ENCODE measurements around the gene KBTBD7. TPM values are rescaled to one million over a fixed set of nuclear protein-coding genes. Genes with fewer than 3 reads are reported as not detected.

The KBTBD7 gene
- total and polyA plus RNA-seq, 7 experiments from 2014 or later = 2.8 to 12.9 (median 11.5) TPM

DNA sequence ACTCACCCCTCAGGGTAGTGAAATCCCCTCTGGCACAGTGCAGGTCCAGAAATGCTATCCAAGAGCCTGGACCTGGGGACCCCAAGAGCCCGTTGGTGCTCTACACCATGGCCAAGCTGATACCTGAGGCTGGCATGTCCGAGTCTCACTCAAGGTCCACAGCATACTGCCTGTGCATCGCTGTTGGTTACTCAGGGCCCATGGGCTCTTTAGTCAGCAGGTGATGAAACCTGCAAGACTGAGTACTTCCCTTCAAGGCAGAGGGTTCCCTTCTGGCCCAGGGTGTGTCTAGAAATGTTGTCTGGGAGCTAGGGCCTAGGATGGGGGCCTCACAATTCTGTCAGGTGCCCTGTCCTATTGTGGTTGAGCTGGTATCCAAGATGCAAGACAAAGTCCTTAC, 19.6 kb upstream of the KBTBD7 start:
- intact Hi-C loops (cut with micrococcal nuclease) = no loop called here
- Histone ChIP-seq H3K36me3 (ENCODE audit: control insufficient read depth in 2 of 3, insufficient read depth in 3 of 3, low read length in 3 of 3) (peaks cover 0 to 3% (median 0%) of the 10 kb centered on the region in 3 experiments), H3K9me3 (ENCODE audit: control insufficient read depth in 2 of 3, low read length in 3 of 3) (peaks cover 0 to 4% (median 0%) of the 10 kb centered on the region in 3 experiments), H3K27ac (ENCODE audit: low read depth, low read length) (no peak overlapping the region), H3K27me3 (ENCODE audit: control insufficient read depth in 2 of 2, insufficient read depth in 2 of 2, low read length in 2 of 2) (no peaks in the 10 kb centered on the region), H3K4me3 (ENCODE audit: low read length) (no peak overlapping the region), H3K4me1 (ENCODE audit: control insufficient read depth in 2 of 2, insufficient read depth in 2 of 2, low read length in 2 of 2) (no peaks in the 10 kb centered on the region)
- no peaks in the 10 kb centered on the region for H3K27me3 Mint-ChIP-seq
- ATAC-seq = no peak
- ChIA-PET CTCF (no interaction called here), POLR2A (no interaction called here)
- DNase-seq = no peak
- H3K4me1 Mint-ChIP-seq = peaks cover 0 to 4% (median 0%) of the 10 kb centered on the region in 7 donors
- no peak overlapping the region for H3K27ac Mint-ChIP-seq
- H3K4me3 Mint-ChIP-seq = no peak overlapping the region
- peaks cover 3 to 28% (median 18%) of the 10 kb centered on the region in 5 donors for H3K36me3 Mint-ChIP-seq
- peaks cover 0 to 30% (median 14%) of the 10 kb centered on the region in 11 donors for H3K9me3 Mint-ChIP-seq

DNA sequence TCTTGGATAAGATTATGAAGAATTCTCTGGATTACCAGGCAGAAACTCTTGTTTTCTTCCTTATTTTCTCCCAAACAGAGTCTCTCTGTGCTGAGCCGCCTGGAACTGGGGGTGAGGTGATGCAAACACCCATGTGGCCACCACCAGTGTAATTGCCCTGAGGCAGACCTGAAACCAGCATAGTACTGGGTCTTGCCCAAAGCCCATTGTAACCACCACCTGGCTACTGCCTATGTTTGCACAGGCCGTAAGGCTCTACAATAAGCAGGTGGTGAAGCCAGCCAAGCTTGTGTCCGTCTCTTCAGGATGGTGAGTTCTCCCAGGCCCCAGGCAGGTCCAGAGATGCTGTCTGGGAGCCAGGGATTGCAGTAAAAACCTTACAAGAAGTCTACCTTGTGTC, 18.9 kb upstream of the KBTBD7 start:
- H3K36me3 ChIP-seq (ENCODE audit: control insufficient read depth in 2 of 3, insufficient read depth in 3 of 3, low read length in 3 of 3) = no peaks in the 10 kb centered on the region
- no peak overlapping the region for H3K27ac ChIP-seq (ENCODE audit: low read depth, low read length)
- H3K36me3 Mint-ChIP-seq = peaks cover 3 to 28% (median 18%) of the 10 kb centered on the region in 5 donors
- H3K4me1 ChIP-seq (ENCODE audit: control insufficient read depth in 2 of 2, insufficient read depth in 2 of 2, low read length in 2 of 2) = no peaks in the 10 kb centered on the region
- no peak overlapping the region for H3K4me3 ChIP-seq (ENCODE audit: low read length)
- H3K27me3 Mint-ChIP-seq = no peaks in the 10 kb centered on the region
- CTCF ChIA-PET = no interaction called here
- POLR2A ChIA-PET = no interaction called here
- ATAC-seq (no peak), DNase-seq (no peak)
- H3K27ac Mint-ChIP-seq = no peak overlapping the region
- peaks cover 0 to 4% (median 0%) of the 10 kb centered on the region in 7 donors for H3K4me1 Mint-ChIP-seq
- peaks cover 0 to 4% (median 0%) of the 10 kb centered on the region in 3 experiments for H3K9me3 ChIP-seq (ENCODE audit: control insufficient read depth in 2 of 3, low read length in 3 of 3)
- no peak overlapping the region for H3K4me3 Mint-ChIP-seq
- intact Hi-C loops (cut with micrococcal nuclease) = no loop called here
- H3K9me3 Mint-ChIP-seq = peaks cover 0 to 36% (median 15%) of the 10 kb centered on the region in 11 donors
- H3K27me3 ChIP-seq (ENCODE audit: control insufficient read depth in 2 of 2, insufficient read depth in 2 of 2, low read length in 2 of 2) = no peaks in the 10 kb centered on the region

DNA sequence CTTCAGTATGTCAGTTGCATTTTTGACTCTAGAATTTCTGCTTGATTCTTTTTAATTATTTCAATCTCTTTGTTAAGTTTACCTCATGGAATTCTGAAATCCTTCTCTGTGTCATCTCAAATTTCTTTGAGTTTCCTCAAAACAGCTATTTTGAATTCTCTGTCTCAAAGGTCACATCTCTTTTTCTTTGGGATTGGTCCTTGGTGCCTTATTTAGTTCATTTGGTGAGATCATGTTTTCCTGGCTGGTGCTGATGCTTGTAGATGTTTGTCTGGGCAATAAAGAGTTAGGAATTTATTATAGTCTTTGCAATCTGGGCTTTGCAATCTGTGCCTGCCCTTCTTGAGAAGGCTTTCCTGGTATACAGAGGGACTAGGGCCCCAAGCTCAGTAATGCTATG, 18.5 kb upstream of the KBTBD7 start:
- Histone ChIP-seq H3K27me3 (ENCODE audit: control insufficient read depth in 2 of 2, insufficient read depth in 2 of 2, low read length in 2 of 2) (no peaks in the 10 kb centered on the region), H3K9me3 (ENCODE audit: control insufficient read depth in 2 of 3, low read length in 3 of 3) (peaks cover 0 to 4% (median 0%) of the 10 kb centered on the region in 3 experiments), H3K4me3 (ENCODE audit: low read length) (no peak overlapping the region), H3K36me3 (ENCODE audit: control insufficient read depth in 2 of 3, insufficient read depth in 3 of 3, low read length in 3 of 3) (no peaks in the 10 kb centered on the region), H3K4me1 (ENCODE audit: control insufficient read depth in 2 of 2, insufficient read depth in 2 of 2, low read length in 2 of 2) (no peaks in the 10 kb centered on the region), H3K27ac (ENCODE audit: low read depth, low read length) (no peak overlapping the region)
- intact Hi-C loops (cut with micrococcal nuclease) = no loop called here
- DNase-seq (no peak), ATAC-seq (no peak)
- Mint-ChIP-seq H3K4me1 (peaks cover 0 to 4% (median 0%) of the 10 kb centered on the region in 7 donors), H3K4me3 (no peak overlapping the region), H3K27ac (no peak overlapping the region), H3K36me3 (peaks cover 3 to 28% (median 18%) of the 10 kb centered on the region in 5 donors), H3K9me3 (peaks cover 0 to 41% (median 16%) of the 10 kb centered on the region in 11 donors), H3K27me3 (peaks cover 0 to 3% (median 0%) of the 10 kb centered on the region in 5 donors)
- ChIA-PET CTCF (no interaction called here), POLR2A (no interaction called here)

DNA sequence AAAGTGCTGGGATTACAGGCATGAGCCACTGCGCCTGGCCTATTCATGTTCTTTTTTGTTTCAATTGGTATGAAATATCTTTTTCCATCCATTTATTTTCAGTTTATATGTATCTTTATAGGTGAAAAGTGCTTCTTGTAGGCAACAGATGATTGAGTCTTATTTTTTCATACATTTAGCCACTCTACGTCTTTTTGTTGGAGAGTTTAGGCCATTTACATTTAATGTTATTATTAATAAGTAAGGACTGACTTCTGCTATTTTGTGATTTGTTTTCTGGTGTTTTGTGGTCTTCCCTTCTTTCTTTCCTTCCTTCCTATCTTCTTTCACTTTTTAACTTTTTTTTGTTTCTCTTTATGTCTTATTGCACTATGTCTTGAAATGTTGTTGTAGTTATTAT, 16.7 kb upstream of the KBTBD7 start:
- Mint-ChIP-seq H3K4me3 (no peak overlapping the region), H3K27me3 (peaks cover 0 to 7% (median 0%) of the 10 kb centered on the region in 5 donors), H3K27ac (no peak overlapping the region), H3K36me3 (peaks cover 3 to 28% (median 12%) of the 10 kb centered on the region in 5 donors), H3K4me1 (peaks cover 0 to 5% (median 0%) of the 10 kb centered on the region in 7 donors), H3K9me3 (peaks cover 0 to 44% (median 16%) of the 10 kb centered on the region in 11 donors)
- H3K27ac ChIP-seq (ENCODE audit: low read depth, low read length) = no peak overlapping the region
- no peaks in the 10 kb centered on the region for H3K36me3 ChIP-seq (ENCODE audit: control insufficient read depth in 2 of 3, insufficient read depth in 3 of 3, low read length in 3 of 3)
- ATAC-seq = no peak
- ChIA-PET POLR2A (no interaction called here), CTCF (no interaction called here)
- H3K9me3 ChIP-seq (ENCODE audit: control insufficient read depth in 2 of 3, low read length in 3 of 3) = peaks cover 0 to 4% (median 0%) of the 10 kb centered on the region in 3 experiments
- intact Hi-C loops (cut with micrococcal nuclease) = no loop called here
- H3K4me1 ChIP-seq (ENCODE audit: control insufficient read depth in 2 of 2, insufficient read depth in 2 of 2, low read length in 2 of 2) = no peaks in the 10 kb centered on the region
- no peaks in the 10 kb centered on the region for H3K27me3 ChIP-seq (ENCODE audit: control insufficient read depth in 2 of 2, insufficient read depth in 2 of 2, low read length in 2 of 2)
- DNase-seq = no peak
- H3K4me3 ChIP-seq (ENCODE audit: low read length) = no peak overlapping the region

DNA sequence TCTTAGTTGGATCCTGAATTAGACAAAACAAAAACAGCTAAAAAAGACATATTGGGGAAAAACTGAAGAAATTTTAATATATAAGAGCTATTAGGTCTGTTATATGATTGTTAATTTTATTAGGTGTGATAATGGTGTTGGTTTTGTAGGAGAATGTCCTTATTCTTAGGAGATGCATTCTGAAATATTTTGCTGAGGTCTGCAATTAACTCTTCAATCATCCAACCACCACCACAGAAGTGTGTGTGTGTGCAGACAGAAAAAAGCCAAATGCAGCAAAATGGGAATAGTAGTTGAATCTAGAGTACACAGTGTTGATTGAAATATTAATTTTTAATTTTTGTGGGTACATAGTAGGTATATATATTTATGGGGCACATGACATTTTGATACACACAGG, 12.1 kb upstream of the KBTBD7 start:
- peaks cover 0 to 7% (median 0%) of the 10 kb centered on the region in 5 donors for H3K27me3 Mint-ChIP-seq
- H3K9me3 Mint-ChIP-seq = peaks cover 0 to 35% (median 15%) of the 10 kb centered on the region in 11 donors
- intact Hi-C loops (cut with micrococcal nuclease) = no loop called here
- Histone ChIP-seq H3K27ac (ENCODE audit: low read depth, low read length) (no peak overlapping the region), H3K27me3 (ENCODE audit: control insufficient read depth in 2 of 2, insufficient read depth in 2 of 2, low read length in 2 of 2) (no peaks in the 10 kb centered on the region), H3K9me3 (ENCODE audit: control insufficient read depth in 2 of 3, low read length in 3 of 3) (peaks cover 0 to 4% (median 0%) of the 10 kb centered on the region in 3 experiments), H3K4me1 (ENCODE audit: control insufficient read depth in 2 of 2, insufficient read depth in 2 of 2, low read length in 2 of 2) (no peaks in the 10 kb centered on the region), H3K36me3 (ENCODE audit: control insufficient read depth in 2 of 3, insufficient read depth in 3 of 3, low read length in 3 of 3) (no peaks in the 10 kb centered on the region), H3K4me3 (ENCODE audit: low read length) (no peak overlapping the region)
- H3K27ac Mint-ChIP-seq = no peak overlapping the region
- peaks cover 0 to 15% (median 3%) of the 10 kb centered on the region in 5 donors for H3K36me3 Mint-ChIP-seq
- H3K4me3 Mint-ChIP-seq = no peak overlapping the region
- ChIA-PET CTCF (interaction anchor here (0.7 kb wide), 1 partner anchor 115 kb away, joined by 3 read pairs; no protein-coding TSS in a partner anchor), POLR2A (no interaction called here)
- DNase-seq (no peak), ATAC-seq (no peak)
- peaks cover 0 to 3% (median 0%) of the 10 kb centered on the region in 7 donors for H3K4me1 Mint-ChIP-seq

DNA sequence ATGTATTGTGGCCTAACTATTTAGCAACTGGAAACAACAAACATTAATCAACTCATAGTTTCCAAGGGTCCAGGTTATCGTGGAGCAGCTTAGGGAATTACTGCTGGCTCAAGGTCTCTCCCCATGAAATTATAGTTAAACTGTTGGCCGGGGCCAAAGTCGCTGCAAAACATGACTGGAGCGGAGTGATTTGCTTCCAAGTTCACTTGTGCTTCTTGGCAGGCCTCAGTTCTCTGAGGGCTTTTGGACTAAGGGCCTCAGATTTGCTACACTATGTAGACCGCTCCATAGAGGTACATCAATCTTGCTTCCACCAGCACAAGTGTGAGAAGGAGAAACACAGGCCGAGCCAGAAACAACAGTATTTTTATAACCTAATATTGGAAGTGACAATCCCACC, 9.4 kb upstream of the KBTBD7 start:
- H3K4me1 ChIP-seq (ENCODE audit: control insufficient read depth in 2 of 2, insufficient read depth in 2 of 2, low read length in 2 of 2) = no peaks in the 10 kb centered on the region
- H3K9me3 ChIP-seq (ENCODE audit: control insufficient read depth in 2 of 3, low read length in 3 of 3) = no peaks in the 10 kb centered on the region
- Mint-ChIP-seq H3K27ac (no peak overlapping the region), H3K4me3 (no peak overlapping the region), H3K4me1 (peaks cover 0 to 3% (median 0%) of the 10 kb centered on the region in 7 donors), H3K36me3 (no peaks in the 10 kb centered on the region), H3K9me3 (peaks cover 0 to 13% (median 3%) of the 10 kb centered on the region in 11 donors), H3K27me3 (peaks cover 0 to 7% (median 0%) of the 10 kb centered on the region in 5 donors)
- CTCF ChIA-PET = no interaction called here
- DNase-seq = no peak
- H3K36me3 ChIP-seq (ENCODE audit: control insufficient read depth in 2 of 3, insufficient read depth in 3 of 3, low read length in 3 of 3) = no peaks in the 10 kb centered on the region
- H3K27me3 ChIP-seq (ENCODE audit: control insufficient read depth in 2 of 2, insufficient read depth in 2 of 2, low read length in 2 of 2) = no peaks in the 10 kb centered on the region
- no peak for ATAC-seq
- POLR2A ChIA-PET = no interaction called here
- no peak overlapping the region for H3K4me3 ChIP-seq (ENCODE audit: low read length)
- intact Hi-C loops (cut with micrococcal nuclease) = no loop called here
- H3K27ac ChIP-seq (ENCODE audit: low read depth, low read length) = no peak overlapping the region

DNA sequence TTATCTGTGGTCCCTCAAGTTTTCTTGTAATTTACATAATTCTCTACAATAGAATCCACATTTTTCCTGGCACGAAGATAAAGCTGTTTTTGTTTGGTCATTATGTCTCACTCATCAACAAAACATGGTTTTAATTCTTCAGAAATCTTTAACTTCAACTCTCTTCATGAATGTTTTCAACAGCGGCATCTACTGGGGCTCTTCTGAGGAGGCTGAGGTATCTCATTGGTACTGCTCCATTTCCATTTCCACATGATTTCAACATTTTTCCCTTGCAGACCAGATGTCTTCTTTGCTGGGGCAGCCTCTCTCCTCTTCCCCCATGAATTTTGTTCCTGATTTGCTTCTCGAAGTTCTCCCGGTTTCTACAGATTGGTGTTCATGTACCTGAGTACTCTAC, 5.8 kb upstream of the KBTBD7 start:
- Mint-ChIP-seq H3K27ac (no peak overlapping the region), H3K36me3 (no peaks in the 10 kb centered on the region), H3K4me3 (no peak overlapping the region), H3K27me3 (no peaks in the 10 kb centered on the region), H3K4me1 (peaks cover 0 to 8% (median 0%) of the 10 kb centered on the region in 7 donors), H3K9me3 (no peaks in the 10 kb centered on the region)
- ChIA-PET CTCF (no interaction called here), POLR2A (interaction anchor here (0.8 to 0.9 kb wide), 2 partner anchors 65 to 128 kb away, joined by 3 to 5 read pairs; no protein-coding TSS in a partner anchor)
- no peak for DNase-seq
- Histone ChIP-seq H3K36me3 (ENCODE audit: control insufficient read depth in 2 of 3, insufficient read depth in 3 of 3, low read length in 3 of 3) (no peaks in the 10 kb centered on the region), H3K9me3 (ENCODE audit: control insufficient read depth in 2 of 3, low read length in 3 of 3) (no peaks in the 10 kb centered on the region), H3K27ac (ENCODE audit: low read depth, low read length) (no peak overlapping the region), H3K4me3 (ENCODE audit: low read length) (no peak overlapping the region), H3K4me1 (ENCODE audit: control insufficient read depth in 2 of 2, insufficient read depth in 2 of 2, low read length in 2 of 2) (no peaks in the 10 kb centered on the region), H3K27me3 (ENCODE audit: control insufficient read depth in 2 of 2, insufficient read depth in 2 of 2, low read length in 2 of 2) (no peaks in the 10 kb centered on the region)
- ATAC-seq = no peak
- intact Hi-C loops (cut with micrococcal nuclease) = no loop called here
